Lung (tissue), 12 donors: ENCODE results near the gene GABARAP. TPM values are rescaled to one million over a fixed set of nuclear protein-coding genes. Genes with fewer than 3 reads are reported as not detected.
A peak's percentile ranks its signal among the peaks of the same experiment; 100 is the strongest.

Experiments used
- ATAC-seq: fragments of 200-7000 bp; cut with Tn5 transposase; one replicate; pipeline ENCODE4 v1.9.1; 2020; ENCODE audit warnings: moderate number of reproducible peaks; ENCODE audit not compliant: insufficient read depth, low FRiP score
- DNase-seq, 3 donors: peaks; one replicate each; pipeline ENCODE4 v3.0.0-alpha.2; 2013 to 2017
- H3K27ac ChIP-seq, 2 donors: one replicate each; pipeline ENCODE4 v1.5.1; 2013; ENCODE audit warnings: mild to moderate bottlenecking in 2 of 2, moderate library complexity in 2 of 2, control low read depth in 1 of 2, inconsistent platforms in 1 of 2, low read depth in 1 of 2, low read length in 1 of 2
- H3K27me3 ChIP-seq, 3 donors: one replicate each; pipeline ENCODE4 v1.5.1; 2013; ENCODE audit warnings: low read length in 2 of 3; ENCODE audit not compliant: control insufficient read depth in 3 of 3, insufficient read depth in 3 of 3
- H3K36me3 ChIP-seq, 4 donors: one replicate each; pipeline ENCODE4 v1.5.1; 2013; ENCODE audit warnings: low read length in 4 of 4, mild to moderate bottlenecking in 1 of 4, moderate library complexity in 1 of 4; ENCODE audit not compliant: control insufficient read depth in 4 of 4, insufficient read depth in 4 of 4
- H3K4me1 ChIP-seq, 5 donors: one replicate each; pipeline ENCODE4 v1.5.1; 2013; ENCODE audit warnings: low read length in 5 of 5, mild to moderate bottlenecking in 2 of 5, moderate library complexity in 1 of 5; ENCODE audit not compliant: control insufficient read depth in 5 of 5, insufficient read depth in 5 of 5
- H3K4me3 ChIP-seq: one replicate; pipeline ENCODE4 v1.5.1; 2013; ENCODE audit warnings: mild to moderate bottlenecking, control low read depth, moderate library complexity
- H3K9ac ChIP-seq, 2 donors: one replicate each; pipeline ENCODE4 v1.5.1; 2013; ENCODE audit warnings: low read length in 2 of 2, control low read depth in 1 of 2; ENCODE audit not compliant: insufficient read depth in 1 of 2
- H3K9me3 ChIP-seq, 4 donors: one replicate each; pipeline ENCODE4 v1.5.1; 2013; ENCODE audit warnings: low read length in 3 of 4, mild to moderate bottlenecking in 1 of 4, moderate library complexity in 1 of 4; ENCODE audit not compliant: control insufficient read depth in 4 of 4, insufficient read depth in 3 of 4
- CTCF ChIP-seq: IDR thresholded peaks from 2 replicates; pipeline ENCODE4 v1.5.1; 2012; ENCODE audit warnings: mild to moderate bottlenecking; ENCODE audit errors: control extremely low read depth, extremely low read depth
- WGBS, 2 donors: extraction: QIAGEN DNeasy Blood & Tissue Kit; methylation state at CpG; one replicate each; pipeline ENCODE4 v1.1.7; 2013; 5-methylcytosine and 5-hydroxymethylcytosine counted together
- polyA plus RNA-seq, 2 donors: library from polyadenylated mRNA; stranded (reverse); fragments of 200-250 nt; gene quantifications; one replicate each; pipeline ENCODE4 v1.2.1, GENCODE V29; 2013
- total RNA-seq, 2 donors: library from RNA; depleted of rRNA in 1 of 2; stranded (reverse); fragments of >200 nt in 1 of 2; gene quantifications; one replicate each; pipeline ENCODE4 v1.2.1, GENCODE V29; 2014 to 2021
- donor health status: control.
- donor health status: control.
- donor health status: Bipolar disorder and iron deficiency.
- donor health status: healthy.
- donor health status: DM: yes; HTN: yes; CAD: no.

Gene GABARAP
- total and polyA plus RNA-seq, 4 donors = 315 to 1,149 (median 685) TPM

- no peaks in the 10 kb centered on the region for H3K27me3 ChIP-seq
- TF ChIP-seq CTCF = no peak
- peaks cover 6 to 26% (median 18%) of the 10 kb centered on the region in 4 donors for H3K36me3 ChIP-seq
- no peak overlapping the region for H3K27ac ChIP-seq
- peaks cover 7 to 42% (median 13%) of the 10 kb centered on the region in 5 donors for H3K4me1 ChIP-seq
- ATAC-seq = no peak
- no peak overlapping the region for H3K4me3 ChIP-seq
- no peaks in the 10 kb centered on the region for H3K9me3 ChIP-seq
- no peak for DNase-seq
- no peak overlapping the region for H3K9ac ChIP-seq
- WGBS, 2 donors = 82 to 92% methylated on average over 22 of the region's 22 CpGs
Measured at GRCh38 chr17:7235693-7236665, 6.3 kb downstream of the GABARAP start.

- 0% methylated on average over 70 to 72 of the region's 72 CpGs for WGBS, 2 donors
- TF ChIP-seq CTCF = no peak
- H3K9me3 ChIP-seq = no peaks in the 10 kb centered on the region
- ATAC-seq (peak; percentile 50), DNase-seq (peak; percentile 95 to 98 (median 96))
- H3K9ac ChIP-seq = peak within 1 kb of the TSS; percentile 65 to 90
- H3K27me3 ChIP-seq = no peaks in the 10 kb centered on the region
- H3K4me3 ChIP-seq = peak within 1 kb of the TSS; percentile 76
- peak within 1 kb of the TSS; percentile 84 to 85 for H3K27ac ChIP-seq
- peaks cover 0 to 26% (median 22%) of the 10 kb centered on the region in 4 donors for H3K36me3 ChIP-seq
- peaks cover 4 to 30% (median 9%) of the 10 kb centered on the region in 5 donors for H3K4me1 ChIP-seq
Measured at GRCh38 chr17:7234083-7234951, 7.9 kb downstream of the GABARAP start, which contains the start of gene DVL2. Gene DVL2, minus strand, starts transcription at chr17:7234517. Its CDS starts 255 bp downstream, at chr17:7234262.

GRCh38 chr17:7233701-7234082 lies 8.6 kb downstream of the GABARAP start:
- no peak for ATAC-seq
- 1 to 2% methylated on average over 9 of the region's 9 CpGs for whole genome bisulfite sequencing, 2 donors

More at GRCh38 chr17:7233701-7234082, 8.6 kb downstream of the GABARAP start:
- no peaks in the 10 kb centered on the region for H3K27me3 ChIP-seq
- peaks cover 4 to 30% (median 9%) of the 10 kb centered on the region in 5 donors for H3K4me1 ChIP-seq
- H3K27ac ChIP-seq = peak overlapping the region; percentile 84 to 85
- H3K36me3 ChIP-seq = peaks cover 0 to 32% (median 28%) of the 10 kb centered on the region in 4 donors
- DNase-seq = no peak
- no peaks in the 10 kb centered on the region for H3K9me3 ChIP-seq
- peak overlapping the region; percentile 65 to 90 for H3K9ac ChIP-seq
- H3K4me3 ChIP-seq = peak overlapping the region; percentile 76
- TF ChIP-seq CTCF = no peak
